ENCODE measurements around the gene CCDC172. TPM values are rescaled to one million over a fixed set of nuclear protein-coding genes. Genes with fewer than 3 reads are reported as not detected.

The CCDC172 gene
- total RNA-seq, 4 donors from 2014 or later: not detected

- Histone ChIP-seq H3K4me1 (no peaks in the 10 kb centered on the region), H3K9me3 (no peaks in the 10 kb centered on the region), H3K27me3 (no peaks in the 10 kb centered on the region), H3K36me3 (no peaks in the 10 kb centered on the region), H3K27ac (no peak overlapping the region), H3K4me3 (no peak overlapping the region)
- TF ChIP-seq CTCF (IDR thresholded peaks at IDR 0.05) (peak; percentile 71 to 80 (median 72)), POLR2A (IDR thresholded peaks at IDR 0.05) (no peak)
- intact Hi-C loops (cut with DNase I; ENCODE audit: low total_unique reads): no loop called here
- peak; percentile 32 to 48 for DNase-seq
Observed at GRCh38 chr10:116287906-116288501, 36.2 kb upstream of the CCDC172 start.

- no peak overlapping the region for H3K4me3 ChIP-seq
- TF ChIP-seq POLR2A (IDR thresholded peaks at IDR 0.05) (no peak), CTCF (IDR thresholded peaks at IDR 0.05) (no peak)
- H3K27ac ChIP-seq: no peak overlapping the region
- H3K4me1 ChIP-seq: no peaks in the 10 kb centered on the region
- no peaks in the 10 kb centered on the region for H3K9me3 ChIP-seq
- no peaks in the 10 kb centered on the region for H3K27me3 ChIP-seq
- no peak for DNase-seq
- intact Hi-C loops (cut with DNase I; ENCODE audit: low total_unique reads): no loop called here
- no peaks in the 10 kb centered on the region for H3K36me3 ChIP-seq
Observed at GRCh38 chr10:116289652-116290051, 34.6 kb upstream of the CCDC172 start.

- Histone ChIP-seq H3K4me1 (no peaks in the 10 kb centered on the region), H3K4me3 (no peak overlapping the region), H3K9me3 (no peaks in the 10 kb centered on the region), H3K27me3 (no peaks in the 10 kb centered on the region), H3K27ac (no peak overlapping the region), H3K36me3 (no peaks in the 10 kb centered on the region)
- TF ChIP-seq POLR2A (IDR thresholded peaks at IDR 0.05) (no peak), CTCF (IDR thresholded peaks at IDR 0.05) (no peak)
- intact Hi-C loops (cut with DNase I; ENCODE audit: low total_unique reads): no loop called here
- no peak for DNase-seq
Observed at GRCh38 chr10:116292493-116292892, 31.8 kb upstream of the CCDC172 start.

GRCh38 chr10:116296291-116296721 lies 27.9 kb upstream of the CCDC172 start:
- no peaks in the 10 kb centered on the region for H3K36me3 ChIP-seq
- intact Hi-C loops (cut with DNase I; ENCODE audit: low total_unique reads): no loop called here
- H3K4me1 ChIP-seq: no peaks in the 10 kb centered on the region
- DNase-seq: no peak
- TF ChIP-seq POLR2A (IDR thresholded peaks at IDR 0.05) (no peak), CTCF (IDR thresholded peaks at IDR 0.05) (no peak)
- no peak overlapping the region for H3K27ac ChIP-seq
- H3K4me3 ChIP-seq: no peak overlapping the region
- H3K9me3 ChIP-seq: no peaks in the 10 kb centered on the region
- no peaks in the 10 kb centered on the region for H3K27me3 ChIP-seq

- H3K4me1 ChIP-seq: no peaks in the 10 kb centered on the region
- no peaks in the 10 kb centered on the region for H3K36me3 ChIP-seq
- no peaks in the 10 kb centered on the region for H3K27me3 ChIP-seq
- no peak overlapping the region for H3K27ac ChIP-seq
- intact Hi-C loops (cut with DNase I; ENCODE audit: low total_unique reads): no loop called here
- H3K4me3 ChIP-seq: no peak overlapping the region
- DNase-seq: no peak
- H3K9me3 ChIP-seq: no peaks in the 10 kb centered on the region
- TF ChIP-seq POLR2A (IDR thresholded peaks at IDR 0.05) (no peak), CTCF (IDR thresholded peaks at IDR 0.05) (no peak)
Observed at GRCh38 chr10:116298586-116298985, 25.7 kb upstream of the CCDC172 start.

Measured in uterus (tissue), 4 donors.